Fibroblast of mammary gland (primary cell): ENCODE data around the gene DOCK1.

Experiments
- DNase-seq: peaks from one replicate; pipeline ENCODE4 v3.0.0-alpha.2; 2010; ENCODE audit warnings: low read depth
- H3K4me3 ChIP-seq: 2 replicates; pipeline ENCODE4 v1.5.1; 2011; ENCODE audit warnings: low read depth, mild to moderate bottlenecking, low read length, moderate library complexity; ENCODE audit not compliant: control insufficient read depth
- TF ChIP-seq, protein P1 (sequence below): conservative IDR thresholded peaks from 2 replicates; pipeline ENCODE4 v1.5.1; 2011; ENCODE audit warnings: low read depth, low read length, inconsistent platforms; ENCODE audit not compliant: control insufficient read depth, insufficient read depth

DOCK1 gene

DNA sequence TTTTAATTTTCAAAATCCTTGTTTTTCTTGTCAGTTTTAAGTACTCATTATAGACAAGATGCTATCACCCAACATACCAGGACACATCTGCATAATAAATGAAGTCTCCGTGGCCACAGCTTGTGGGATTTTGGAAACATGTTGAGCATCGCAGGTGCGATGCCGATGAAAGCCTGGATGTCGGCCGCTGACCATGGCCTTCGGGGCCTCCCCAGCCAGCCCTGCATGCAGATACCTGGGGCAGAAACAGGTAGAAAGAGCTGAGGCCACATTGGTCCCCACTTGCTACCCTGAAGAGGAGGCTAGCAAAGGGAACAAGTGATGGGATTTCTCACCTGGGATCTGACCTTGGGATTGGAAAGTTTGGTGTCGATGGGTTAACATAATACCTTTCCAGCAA, 123.8 kb downstream of the DOCK1 start:
- DNase-seq, result no peak
- TF ChIP-seq, protein P1, sequence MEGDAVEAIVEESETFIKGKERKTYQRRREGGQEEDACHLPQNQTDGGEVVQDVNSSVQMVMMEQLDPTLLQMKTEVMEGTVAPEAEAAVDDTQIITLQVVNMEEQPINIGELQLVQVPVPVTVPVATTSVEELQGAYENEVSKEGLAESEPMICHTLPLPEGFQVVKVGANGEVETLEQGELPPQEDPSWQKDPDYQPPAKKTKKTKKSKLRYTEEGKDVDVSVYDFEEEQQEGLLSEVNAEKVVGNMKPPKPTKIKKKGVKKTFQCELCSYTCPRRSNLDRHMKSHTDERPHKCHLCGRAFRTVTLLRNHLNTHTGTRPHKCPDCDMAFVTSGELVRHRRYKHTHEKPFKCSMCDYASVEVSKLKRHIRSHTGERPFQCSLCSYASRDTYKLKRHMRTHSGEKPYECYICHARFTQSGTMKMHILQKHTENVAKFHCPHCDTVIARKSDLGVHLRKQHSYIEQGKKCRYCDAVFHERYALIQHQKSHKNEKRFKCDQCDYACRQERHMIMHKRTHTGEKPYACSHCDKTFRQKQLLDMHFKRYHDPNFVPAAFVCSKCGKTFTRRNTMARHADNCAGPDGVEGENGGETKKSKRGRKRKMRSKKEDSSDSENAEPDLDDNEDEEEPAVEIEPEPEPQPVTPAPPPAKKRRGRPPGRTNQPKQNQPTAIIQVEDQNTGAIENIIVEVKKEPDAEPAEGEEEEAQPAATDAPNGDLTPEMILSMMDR, result no peak
- H3K4me3 ChIP-seq, result no peak overlapping the region

DNA sequence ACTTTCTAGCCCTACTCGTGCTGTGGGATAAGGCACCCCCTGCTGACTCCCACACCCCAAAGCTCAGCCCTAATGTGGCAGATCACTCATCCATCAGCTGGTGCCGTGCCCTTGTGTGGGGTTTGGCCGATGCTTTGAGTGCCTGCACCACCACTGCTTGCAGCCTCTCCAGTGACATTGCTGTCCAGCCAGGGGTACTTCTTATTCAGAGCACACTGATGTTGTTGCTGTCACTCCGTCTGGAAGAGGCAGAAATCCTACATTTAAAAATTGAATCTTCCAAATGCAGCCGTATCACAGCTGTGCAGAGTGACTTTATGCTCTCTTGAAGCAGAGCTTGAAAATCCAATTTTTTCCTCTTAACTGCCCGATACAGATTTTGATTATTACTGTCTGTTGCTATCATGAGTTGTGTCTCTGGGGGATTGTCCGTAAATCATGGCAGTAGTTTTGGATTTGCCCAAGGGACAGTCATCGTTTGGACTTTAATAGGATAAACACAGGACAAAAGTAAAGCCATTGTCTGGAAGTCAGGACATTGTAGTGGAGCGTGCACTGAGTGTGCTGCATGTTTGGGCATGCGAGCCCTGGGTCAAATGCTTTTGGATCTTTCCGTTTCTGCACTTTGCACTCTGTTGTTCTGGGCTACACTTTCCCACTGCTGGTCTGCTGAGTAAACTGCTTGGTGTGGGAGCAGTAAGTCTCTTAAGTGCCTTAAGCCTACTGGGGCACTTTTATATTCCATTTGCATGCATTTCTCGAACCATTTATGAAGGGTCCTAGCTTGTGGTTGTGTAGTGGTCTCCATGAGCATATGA, 128.2 kb downstream of the DOCK1 start:
- DNase-seq, result no peak
- TF ChIP-seq, protein P1, result no peak
- H3K4me3 ChIP-seq, result no peak overlapping the region

DNA sequence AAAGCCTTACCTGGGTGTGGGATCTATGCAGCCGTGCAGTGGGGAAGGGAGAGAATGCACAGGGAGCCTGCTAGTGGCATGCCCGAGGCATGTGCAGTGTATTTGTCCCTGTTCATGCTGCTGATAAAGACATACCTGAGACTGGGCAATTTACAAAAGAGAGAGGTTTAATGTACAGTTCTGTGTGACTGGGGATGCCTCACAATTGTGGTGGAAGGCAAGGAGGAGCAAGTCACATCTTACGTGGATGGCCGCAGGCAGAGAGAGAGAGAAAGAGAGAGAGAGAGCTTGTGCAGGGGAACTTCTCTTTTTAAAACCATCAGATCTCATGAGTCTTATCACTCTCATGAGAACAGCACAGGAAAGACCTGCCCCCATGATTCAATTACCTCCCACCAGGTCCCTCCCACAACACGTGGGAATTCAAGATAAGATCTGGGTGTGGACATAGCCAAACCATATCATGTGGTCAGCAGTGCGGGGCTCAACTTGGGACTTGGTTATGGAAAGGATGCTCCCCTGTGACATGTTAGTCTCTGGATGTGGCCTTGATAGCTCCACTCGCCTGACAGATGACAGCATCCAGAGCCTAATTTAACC, 128.9 kb downstream of the DOCK1 start:
- DNase-seq, result no peak
- no peak overlapping the region for H3K4me3 ChIP-seq
- TF ChIP-seq, protein P1, result no peak

DNA sequence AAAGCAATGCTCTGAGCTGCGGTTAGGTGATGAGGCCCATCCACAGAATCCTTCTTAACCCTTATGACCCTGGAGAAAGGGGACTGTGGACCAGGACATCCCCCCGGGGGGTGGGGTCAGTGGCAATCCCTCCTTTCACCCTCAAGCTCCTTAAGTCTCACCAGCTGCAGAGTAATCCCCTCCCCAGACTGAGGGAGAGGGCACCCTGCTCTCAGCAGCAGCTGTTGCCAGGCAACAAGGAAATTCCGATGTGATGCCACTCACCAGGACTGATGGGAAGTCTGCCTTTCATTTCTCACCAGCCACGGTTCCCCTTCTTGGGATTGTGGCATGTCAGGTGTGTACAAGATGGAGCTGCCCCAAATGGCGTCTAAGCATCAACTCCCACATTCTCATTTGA, 129.6 kb downstream of the DOCK1 start:
- TF ChIP-seq, protein P1, result no peak
- H3K4me3 ChIP-seq, result no peak overlapping the region

DNA sequence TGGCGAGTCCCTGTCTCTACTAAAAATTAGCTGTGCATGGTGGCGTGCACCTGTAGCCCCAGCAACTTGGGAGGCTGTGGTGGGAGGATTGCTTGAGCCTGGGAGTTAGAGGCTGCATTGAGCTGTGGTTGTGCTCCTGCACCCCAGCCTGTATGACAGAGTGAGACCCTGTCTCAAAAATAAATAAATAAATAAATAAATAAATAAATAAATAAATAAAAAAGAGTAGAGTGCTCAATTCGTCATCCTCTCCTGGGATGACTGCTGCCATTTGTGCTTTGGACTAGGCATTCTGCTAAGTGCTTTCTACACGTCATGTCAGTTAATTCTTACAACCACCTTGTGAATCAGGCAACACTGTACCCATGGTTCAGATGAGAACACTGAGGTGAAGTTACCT, 130.6 kb downstream of the DOCK1 start:
- TF ChIP-seq, protein P1, result no peak
- H3K4me3 ChIP-seq, result no peak overlapping the region
- DNase-seq, result no peak

More for the DNA sequence above, 129.6 kb downstream of the DOCK1 start:
- no peak for DNase-seq

DNA sequence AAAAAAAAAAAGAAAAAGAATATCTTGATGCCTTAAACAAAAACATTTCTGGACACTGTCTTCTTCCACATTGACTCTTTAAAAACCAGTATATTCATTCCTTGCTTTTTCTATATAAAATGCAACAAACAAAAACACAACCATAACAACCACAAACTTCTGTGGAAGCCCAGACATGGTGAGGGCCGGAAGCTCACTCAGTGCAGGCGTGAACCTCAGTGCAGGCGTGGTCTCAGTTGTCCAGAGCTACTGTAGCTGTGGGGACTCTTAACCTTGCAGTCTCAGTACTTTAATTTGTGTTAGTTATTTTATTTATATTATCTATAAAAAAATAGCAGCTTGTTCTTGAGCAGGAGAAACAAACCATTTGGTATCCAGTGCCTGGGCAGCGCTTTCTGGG, 131.8 kb downstream of the DOCK1 start:
- TF ChIP-seq, protein P1, result no peak
- no peak for DNase-seq
- H3K4me3 ChIP-seq, result no peak overlapping the region
